ENCODE measurements around the gene ATG9A. TPM values are rescaled to one million over a fixed set of nuclear protein-coding genes. Genes with fewer than 3 reads are reported as not detected.

ATG9A gene
- total RNA-seq, 2 donors from 2014 or later = 60.2 to 66.0 TPM

DNA sequence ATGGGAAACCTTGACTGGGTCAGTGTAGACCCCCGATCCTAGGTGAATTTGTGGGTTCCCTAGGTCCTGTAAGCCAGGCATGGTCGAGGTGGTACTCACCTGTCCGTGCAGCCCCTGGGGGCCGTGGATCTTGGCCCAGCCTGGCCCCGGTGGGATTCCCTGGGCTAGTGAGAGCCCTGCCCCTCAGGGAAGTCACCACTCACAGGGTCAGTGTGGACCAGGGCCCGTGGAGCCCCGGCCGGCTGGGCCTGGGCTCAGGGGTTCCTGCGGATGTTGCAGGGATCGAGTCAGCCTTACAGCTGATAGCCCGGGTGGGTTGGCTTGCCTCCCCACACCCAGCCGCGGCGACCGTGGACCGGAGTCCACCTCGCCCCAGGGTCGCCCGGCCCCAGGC lies 528 bp downstream of the ATG9A start:
- no peak for DNase-seq
- no peak for ATAC-seq
- intact Hi-C loops (cut with DNase I, micrococcal nuclease) = no loop called here

DNA sequence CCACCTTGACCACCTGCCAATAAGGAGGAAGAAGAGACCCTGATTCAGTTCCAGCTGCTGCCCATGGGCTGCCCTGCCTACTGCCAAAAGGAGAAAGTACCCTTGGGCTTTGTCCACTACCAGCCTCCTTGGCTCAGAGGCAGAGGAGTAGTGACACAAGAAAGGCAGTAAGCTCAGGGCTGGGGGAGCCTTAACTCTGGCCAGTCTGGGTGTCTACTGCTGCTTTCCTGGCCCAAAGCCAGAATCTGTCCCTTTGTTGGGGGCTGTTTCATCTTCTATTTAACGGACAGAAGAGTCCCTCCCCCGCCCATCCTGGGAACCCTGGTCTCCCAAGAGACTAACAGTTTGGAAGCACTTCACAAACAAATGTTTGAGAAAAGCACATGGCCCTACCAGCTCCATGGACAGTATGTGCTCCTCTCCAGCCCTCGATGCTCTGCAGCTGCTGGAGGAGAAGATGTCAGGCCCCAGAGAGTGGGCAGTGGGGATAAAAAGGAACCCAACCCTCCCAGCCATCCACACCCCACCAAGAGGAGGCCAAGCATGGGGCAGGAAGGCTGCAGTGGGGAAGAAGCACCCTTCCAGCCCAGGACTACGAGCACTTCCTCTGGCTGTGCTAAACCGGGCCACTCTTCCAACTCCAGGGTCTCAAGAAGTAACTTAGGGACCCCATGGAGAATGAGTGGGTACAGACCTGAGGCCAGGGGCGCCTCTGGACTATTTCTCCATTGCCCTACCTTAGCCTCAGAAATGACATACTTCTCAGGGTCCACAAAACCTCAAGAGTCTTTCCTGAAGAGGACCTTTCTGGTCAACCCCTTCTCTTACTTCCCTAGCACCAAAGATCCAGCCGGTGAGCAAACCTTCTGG lies 1.2 kb downstream of the ATG9A start:
- intact Hi-C loops (cut with DNase I, micrococcal nuclease) = no loop called here
- ATAC-seq = no peak
- DNase-seq = no peak

DNA sequence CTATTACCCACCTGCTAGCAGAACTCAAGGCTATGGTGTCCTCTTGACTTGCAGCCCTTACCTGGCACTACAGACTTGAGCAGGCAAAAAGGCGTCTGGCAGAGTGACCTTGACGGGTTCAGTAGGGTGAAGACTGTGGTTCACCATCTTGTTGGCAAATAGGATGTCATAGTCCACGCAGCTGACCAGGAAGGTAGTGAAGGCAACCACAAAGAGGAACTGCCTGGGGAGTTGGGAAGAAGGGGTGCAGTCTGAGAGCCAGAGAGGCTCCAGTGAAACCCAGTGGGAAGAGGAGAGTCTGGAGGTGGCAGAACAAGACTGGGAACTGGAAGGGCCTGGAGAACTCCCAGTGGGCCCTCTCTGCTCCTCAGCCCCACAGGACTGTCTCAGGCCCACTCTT lies 4.1 kb downstream of the ATG9A start:
- ATAC-seq = no peak
- intact Hi-C loops (cut with DNase I, micrococcal nuclease) = no loop called here
- DNase-seq = no peak

DNA sequence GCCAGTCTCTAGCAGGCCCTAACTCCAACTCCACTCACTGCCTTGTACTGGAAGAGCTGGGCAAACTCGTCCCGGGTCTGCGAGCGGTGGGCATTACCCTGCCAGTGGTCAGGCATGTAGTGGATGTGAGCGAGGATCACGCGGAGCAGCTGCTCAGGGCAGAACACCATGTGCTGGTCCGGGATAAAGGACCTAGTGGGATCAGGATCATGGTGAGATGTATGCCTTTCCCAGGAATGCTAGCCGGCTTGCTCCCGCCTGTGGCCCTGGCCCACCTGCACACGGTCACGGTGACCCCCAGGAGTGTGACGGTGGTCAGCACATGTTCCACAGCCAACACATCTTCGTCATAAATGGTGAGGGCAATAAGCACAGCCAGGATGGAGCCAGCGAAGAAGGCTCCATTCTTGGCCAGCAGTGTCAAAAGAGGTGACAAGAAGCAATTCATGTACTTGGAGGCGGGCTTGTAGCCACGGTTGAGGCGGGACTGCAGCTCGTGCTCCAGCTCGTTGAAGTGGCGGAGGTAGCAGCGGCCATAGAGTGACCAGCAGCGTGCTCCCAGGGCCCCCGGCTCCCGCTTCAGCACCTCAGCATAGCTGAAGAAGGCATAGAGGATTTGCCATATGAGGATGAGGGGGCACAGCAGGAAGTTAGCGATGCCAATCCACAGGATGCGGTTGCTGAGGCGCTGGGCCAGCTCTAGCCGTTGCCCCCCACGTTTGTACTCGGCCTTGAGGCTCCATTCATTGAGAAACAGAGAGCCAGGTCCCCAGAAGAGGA lies 5.4 kb downstream of the ATG9A start:
- intact Hi-C loops (cut with DNase I, micrococcal nuclease) = no loop called here
- ATAC-seq (no peak), DNase-seq (no peak)

DNA sequence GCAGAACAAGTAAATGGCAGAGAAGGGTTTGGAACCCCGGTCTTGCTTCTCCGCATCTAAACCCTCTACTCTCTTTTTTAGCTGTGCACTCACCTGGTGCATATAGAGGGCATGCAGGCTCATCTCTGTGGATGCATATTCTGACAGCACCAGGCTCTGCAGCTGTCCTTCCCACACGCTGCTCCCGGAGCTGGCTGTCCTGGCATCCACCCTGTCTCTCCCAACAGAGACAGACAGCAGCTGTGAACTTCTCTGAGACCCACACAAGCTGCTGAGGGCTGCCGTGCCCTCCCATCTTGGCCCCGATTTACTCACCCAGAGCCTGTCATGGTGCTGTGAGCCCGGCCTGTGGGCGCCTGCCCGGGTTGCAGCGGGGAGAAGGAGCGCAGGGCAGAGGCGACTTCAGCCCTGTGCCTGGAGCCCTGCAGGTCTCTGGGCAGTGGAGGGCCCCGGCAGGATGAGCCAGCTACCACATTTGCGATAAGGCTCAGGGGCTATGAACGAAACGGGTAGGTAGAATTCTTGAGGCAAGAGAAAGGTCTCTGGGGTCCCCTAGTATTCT lies 7.4 kb downstream of the ATG9A start:
- ATAC-seq (no peak), DNase-seq (no peak)
- intact Hi-C loops (cut with DNase I, micrococcal nuclease) = no loop called here

DNA sequence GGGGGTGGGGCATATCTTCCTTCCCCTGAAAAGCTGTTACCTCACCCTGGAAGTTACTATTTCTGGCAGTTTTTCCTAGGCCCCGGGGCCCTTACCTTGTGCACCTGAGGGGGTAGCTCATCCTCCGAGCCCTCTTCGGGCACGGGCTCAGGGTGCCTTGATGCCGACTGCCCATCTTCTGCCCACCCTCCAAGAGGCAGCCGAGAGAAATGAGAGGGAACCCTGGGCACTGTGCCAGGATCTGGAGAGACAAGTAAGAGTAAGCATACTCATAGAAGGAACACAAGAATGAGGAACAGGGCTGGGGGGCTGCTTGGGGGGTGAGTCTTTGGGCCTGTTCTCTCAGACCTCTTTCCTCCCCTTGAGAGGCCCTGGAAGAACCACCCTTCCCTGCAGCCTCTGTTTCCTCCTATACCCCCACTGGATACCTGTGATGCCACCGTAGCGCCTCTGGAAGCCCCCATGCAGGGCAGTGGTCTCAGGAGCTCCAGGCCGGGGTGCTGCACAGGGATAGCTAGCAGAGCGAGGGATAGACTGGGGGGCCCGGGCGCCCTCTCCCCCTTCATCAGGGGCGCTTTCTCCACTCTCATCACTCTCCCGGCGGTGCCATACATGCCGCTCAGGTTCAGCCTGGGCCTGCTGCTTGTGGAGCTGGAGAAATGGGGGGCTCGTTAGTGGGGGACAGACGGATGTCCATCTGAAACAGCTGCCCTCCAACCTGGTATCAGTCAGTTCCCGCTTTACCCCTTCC lies 8.6 kb downstream of the ATG9A start:
- ATAC-seq (no peak), DNase-seq (no peak)
- intact Hi-C loops (cut with DNase I, micrococcal nuclease) = no loop called here

DNA sequence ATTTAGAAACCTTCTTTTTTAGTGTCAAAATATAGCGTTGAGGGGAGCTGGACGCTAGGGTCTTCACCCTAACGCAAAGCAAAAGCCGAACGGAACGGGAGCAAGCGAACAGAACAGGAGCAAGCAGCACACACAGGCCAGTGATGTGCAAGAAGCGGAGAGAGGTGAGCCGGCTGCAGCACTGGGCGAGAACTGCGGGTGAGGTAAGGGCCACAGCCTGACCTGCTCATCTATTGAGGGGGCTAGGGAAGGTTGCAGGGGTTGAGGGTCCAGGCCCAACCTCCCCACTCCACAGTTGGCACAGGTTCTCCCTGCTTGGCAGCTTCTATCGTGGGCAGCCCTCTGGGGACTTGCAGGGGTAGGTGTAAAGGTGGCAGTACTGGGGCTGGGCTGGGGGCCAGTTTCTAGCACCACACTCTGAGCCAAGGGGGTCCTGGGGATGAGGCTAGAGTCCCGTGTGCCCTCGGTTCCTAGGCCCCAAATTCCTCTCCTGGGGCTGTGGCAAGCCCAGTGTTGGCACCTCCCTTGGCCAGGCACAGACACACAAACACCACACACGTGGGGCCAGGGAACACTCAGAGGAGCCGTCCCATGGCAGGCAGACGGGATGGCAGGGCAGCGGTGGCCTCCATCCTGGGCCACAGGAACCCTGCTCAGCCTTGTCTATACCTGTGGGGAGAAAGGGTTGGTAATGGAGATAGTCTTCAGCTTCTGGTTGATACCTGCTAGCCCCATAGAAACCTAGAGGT lies 9.5 kb downstream of the ATG9A start:
- DNase-seq (no peak), ATAC-seq (no peak)
- intact Hi-C loops (cut with DNase I, micrococcal nuclease) = no loop called here

DNA sequence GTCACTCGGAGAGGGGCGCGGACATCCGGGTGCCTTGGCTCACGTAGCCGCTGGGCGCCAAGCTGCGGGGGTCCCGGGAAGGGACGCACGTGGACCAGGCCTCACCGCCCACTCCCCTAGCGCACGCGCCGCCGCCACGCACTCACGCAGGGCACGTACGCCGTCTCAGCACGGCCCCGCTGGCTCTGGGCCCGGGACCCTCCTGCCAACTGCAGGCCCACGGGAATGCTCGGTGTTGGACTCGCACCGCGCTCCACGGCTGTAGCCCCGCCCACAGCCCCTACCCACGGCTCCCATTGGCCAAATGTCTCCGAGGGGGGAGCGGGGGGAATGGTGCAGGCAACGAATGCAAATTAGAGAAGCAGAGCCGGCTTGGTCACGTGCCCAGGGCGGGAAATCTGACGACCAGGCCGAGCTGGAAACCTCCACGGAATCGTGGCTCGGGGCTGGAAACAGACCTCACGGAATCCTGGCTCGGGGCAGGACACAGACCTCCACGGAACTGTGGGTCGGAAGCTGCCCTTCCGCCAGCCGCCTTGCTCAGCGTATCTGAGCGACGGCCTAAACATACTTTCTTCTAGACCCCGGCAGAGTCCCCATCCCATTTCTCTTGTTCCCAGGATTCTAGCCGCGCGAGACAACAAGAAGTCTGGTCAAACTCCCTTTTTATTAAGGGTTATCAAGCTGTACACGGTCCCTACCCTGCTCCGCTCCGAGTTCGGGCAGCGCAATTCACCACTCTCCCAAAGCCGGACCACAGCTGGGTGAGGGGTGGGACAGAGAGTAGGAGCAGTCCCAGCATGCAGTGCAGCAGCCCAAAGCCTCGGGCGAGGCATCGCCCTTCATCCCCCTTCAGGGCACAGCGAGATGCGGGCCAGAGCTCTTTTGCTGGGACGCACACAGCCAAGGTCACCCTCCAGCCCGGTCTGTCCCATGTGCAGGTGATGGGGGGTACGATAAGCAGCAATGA lies 10.4 kb downstream of the ATG9A start, which contains the start of gene ABCB6:
TSS of gene ABCB6 (minus strand) at position 227 of the 970 bp plus-strand sequence. CDS start 285 bp downstream, outside the sequence.
- DNase-seq = peak; percentile 96
- intact Hi-C loops (cut with DNase I, micrococcal nuclease) = no loop called here
- peak; percentile 81 for ATAC-seq

DNA sequence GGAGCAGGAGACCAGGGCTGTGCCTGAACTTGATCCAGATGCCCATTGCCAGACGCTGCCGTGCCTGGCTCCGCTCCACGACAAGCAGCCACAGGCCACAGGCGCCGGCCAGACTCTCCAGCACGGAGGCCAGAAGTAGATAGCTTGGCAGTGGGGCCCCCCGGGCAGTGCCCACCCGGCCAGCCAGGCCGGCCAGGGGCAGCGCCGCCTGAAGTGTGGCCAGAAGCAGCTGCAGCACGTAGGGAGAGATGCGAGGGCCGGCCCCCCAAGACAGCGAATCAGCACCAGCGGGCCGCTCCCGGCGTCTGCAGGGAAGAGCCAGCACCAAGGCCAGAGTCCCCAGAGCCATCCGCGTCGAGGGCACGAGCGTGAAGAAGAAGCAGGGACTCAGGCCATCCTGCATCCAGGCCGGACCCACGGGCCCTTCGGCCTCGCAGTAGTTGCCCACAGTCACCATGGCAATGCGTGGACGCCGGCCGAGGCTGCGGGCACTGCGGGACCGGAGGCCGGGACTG lies 11.2 kb downstream of the ATG9A start:
- intact Hi-C loops (cut with DNase I, micrococcal nuclease) = no loop called here
- DNase-seq (peak; percentile 70 to 78), ATAC-seq (peak; percentile 61)

DNA sequence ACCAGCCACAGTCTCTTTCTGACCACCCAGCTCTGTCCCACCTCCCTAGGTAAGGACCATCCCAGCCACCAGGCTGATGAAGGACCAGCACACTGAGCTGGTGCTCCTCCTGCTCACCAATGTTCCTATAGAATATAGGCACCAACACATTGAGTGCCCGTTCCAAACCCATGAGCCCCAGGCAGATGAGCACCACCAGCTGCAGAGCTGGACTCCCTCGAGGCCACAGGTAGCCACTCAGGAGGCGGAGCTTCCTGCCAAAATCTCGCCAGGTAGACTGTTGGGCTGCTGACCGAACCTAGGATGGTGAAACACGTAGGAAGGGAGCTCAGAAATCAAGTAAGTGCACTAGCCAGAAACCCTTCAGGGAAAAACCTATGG lies 12.9 kb downstream of the ATG9A start:
- ATAC-seq (no peak), DNase-seq (no peak)
- intact Hi-C loops (cut with DNase I, micrococcal nuclease) = no loop called here

DNA sequence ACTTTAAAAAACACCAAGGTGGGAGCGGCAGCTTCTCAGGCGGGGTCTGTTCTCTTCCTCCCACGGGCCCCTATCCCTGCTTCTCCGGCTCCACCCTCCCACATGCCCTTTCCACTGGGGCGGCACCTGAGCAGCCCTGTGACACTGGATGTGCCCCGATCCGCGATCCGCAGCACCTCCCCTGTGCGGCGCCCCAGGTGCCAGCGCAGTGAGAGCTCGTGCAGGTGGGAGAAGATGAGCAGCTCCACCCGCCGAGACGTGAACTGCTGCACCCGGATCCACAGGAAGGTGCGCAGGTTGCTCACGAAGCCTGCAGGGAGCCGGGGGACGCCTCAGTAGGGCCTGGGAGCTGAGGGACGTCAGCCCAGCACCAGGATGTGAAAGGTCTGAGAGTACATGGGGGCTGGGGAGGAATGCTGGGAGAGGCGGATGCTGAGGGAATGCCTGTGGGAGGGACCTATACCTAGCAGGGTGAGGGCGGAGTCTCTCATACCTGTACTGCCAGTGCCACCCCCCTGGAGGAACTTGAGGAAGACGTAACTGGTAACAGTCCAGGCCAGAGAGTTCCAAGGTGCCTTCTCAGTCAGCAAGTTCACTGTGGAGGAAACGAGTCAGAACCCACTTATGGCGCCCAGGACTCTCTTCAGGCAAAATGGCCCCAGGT lies 13.4 kb downstream of the ATG9A start:
- intact Hi-C loops (cut with DNase I, micrococcal nuclease) = no loop called here
- DNase-seq (no peak), ATAC-seq (no peak)

DNA sequence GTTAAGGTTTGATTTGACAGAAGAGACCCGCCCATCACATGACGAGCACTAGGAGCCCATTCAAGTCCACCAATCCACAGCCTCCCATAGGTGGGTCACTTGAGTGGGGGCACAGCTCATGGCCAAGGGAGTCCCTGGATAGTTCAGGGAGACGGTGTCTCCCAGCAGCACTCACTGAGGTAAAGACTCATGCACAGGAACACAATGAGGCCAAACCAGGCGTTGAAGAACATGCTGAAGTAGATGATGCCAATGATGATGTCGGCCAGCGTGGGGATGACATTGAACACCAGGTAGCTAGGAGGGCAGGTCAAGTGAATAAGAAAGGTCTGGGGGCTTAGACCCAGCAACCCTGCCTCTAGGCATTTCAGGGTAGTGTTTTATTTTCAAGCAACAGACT lies 14.7 kb downstream of the ATG9A start:
- no peak for DNase-seq
- intact Hi-C loops (cut with DNase I, micrococcal nuclease) = no loop called here
- no peak for ATAC-seq

DNA sequence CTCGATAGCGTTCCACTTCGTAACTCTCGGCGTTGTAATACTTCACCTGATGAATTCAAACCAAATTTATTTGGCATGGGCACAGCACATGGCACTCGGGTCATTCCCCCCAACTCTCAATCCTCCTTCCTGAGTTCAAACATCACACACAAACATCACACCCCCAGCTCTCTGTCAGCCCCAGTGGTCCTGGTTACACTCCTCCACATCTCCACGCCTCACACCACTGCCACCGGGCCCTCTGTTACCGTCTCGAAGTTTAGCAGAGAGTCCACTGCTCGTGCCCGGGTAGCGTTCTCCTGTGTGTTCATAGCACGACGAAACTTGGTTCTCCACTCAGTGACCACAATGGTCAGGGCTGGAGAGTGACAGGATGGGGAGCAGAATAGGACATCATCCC lies 15.3 kb downstream of the ATG9A start:
- intact Hi-C loops (cut with DNase I, micrococcal nuclease) = no loop called here

DNA sequence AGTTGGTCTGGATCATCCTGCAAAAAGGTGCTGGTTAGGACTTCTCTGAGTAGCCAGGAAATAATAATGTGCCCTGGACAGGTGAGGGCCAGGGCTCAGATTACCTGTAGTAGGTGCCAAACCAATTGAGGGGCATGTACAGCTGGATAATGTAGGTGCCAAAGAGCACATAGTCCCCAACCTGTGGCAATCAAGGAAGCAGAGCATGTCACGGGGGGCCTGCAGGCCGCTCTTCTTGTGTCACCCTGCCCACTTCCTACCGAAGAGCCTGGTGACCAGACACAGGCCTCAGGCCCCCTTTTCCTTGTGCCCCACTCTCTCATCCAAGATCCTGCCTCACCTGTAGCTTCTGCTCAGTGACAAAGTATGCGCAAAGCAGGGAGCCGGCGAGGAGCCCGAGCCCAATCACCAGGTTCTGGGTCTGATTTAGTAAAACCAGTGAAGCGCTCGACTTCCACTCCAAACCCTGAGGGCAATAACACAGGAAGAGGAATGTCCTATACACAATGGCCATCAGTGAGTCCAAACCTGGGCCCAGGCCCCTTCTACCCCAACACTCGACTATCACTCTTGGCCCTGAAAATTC lies 15.9 kb downstream of the ATG9A start:
- ATAC-seq = no peak
- DNase-seq = no peak
- intact Hi-C loops (cut with DNase I, micrococcal nuclease) = no loop called here

More for the DNA sequence above, 15.3 kb downstream of the ATG9A start:
- DNase-seq = no peak
- no peak for ATAC-seq

DNA sequence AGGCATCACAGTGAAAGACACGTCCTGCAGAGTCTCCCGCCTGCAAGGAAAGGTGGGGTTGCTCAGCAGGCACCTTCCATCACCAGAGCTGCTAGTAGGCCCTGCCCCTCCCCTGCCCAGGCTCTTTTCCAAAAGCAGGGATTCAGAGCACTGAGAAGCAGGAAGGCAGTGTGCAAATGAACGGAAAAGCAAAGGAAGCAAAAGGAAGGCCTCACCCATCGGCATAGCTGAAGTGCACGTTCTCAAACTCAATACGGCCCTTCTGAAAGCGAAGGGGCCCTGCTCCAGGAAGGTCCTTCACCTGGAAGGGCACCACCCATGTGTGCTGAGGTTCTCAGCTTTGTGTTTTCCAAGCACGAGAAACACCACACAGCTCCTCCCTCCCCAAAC lies 16.4 kb downstream of the ATG9A start:
- DNase-seq = no peak
- intact Hi-C loops (cut with DNase I, micrococcal nuclease) = no loop called here
- no peak for ATAC-seq

DNA sequence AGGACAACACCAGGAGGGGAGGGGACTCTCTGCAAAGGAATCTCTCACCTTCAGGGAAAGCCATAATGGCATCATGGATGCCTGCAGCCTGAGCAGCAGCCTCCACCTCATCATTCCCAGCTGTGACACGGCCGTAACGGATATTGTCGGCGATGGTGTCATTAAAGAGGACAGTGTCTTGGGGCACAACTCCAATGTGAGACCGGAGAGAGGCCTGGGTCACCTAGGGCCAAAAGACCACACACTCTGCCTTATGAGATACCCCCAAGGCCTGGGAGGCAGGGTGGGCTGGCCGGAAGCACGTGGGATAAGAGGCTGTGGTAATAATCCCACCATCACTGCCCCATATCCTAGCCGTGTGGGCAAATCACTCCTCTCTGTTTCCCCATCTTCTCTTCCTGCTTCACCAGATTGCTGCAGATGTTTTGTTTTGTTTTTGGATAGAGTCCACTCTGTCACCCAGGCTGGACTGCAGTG lies 18.5 kb downstream of the ATG9A start:
- no peak for DNase-seq

More for the DNA sequence above, 18.5 kb downstream of the ATG9A start:
- ATAC-seq = no peak
- intact Hi-C loops (cut with DNase I, micrococcal nuclease) = no loop called here

Measured in left colon (tissue), 2 donors.